ENCODE results near the gene TMEM229A. TPM values are rescaled to one million over a fixed set of nuclear protein-coding genes. Genes with fewer than 3 reads are reported as not detected.

Gene TMEM229A
- total and polyA plus RNA-seq, 9 of the 15 experiments (the other 6 are each of a cell fraction or from before 2014, with no cell fraction given), result not detected

- TF ChIP-seq LARP7 (IDR thresholded peaks at IDR 0.05) (no peak), NCOA6 (IDR thresholded peaks at IDR 0.05) (no peak), RBBP5 (IDR thresholded peaks at IDR 0.05; ENCODE audit: borderline replicate concordance, insufficient read depth, low read length, poor library complexity, severe bottlenecking) (no peak), HCFC1 (IDR thresholded peaks at IDR 0.05; ENCODE audit: low read depth, low read length) (no peak), ZBTB9 (CRISPR knock-in tag; IDR thresholded peaks at IDR 0.05) (no peak), HOMEZ (CRISPR knock-in tag; IDR thresholded peaks at IDR 0.05) (no peak), SRSF7 (optimal IDR thresholded peaks at IDR 0.05; ENCODE audit: low read depth, low read length) (no peak)
These were observed 41.1 kb upstream of the TMEM229A start (continued) for GRCh38 chr7:124074007-124074406.

- ChIA-PET CTCF (ENCODE audit: low intra/inter-chr PET ratio) (no interaction called here), POLR2A (no interaction called here)
- Histone ChIP-seq H3K36me3 (ENCODE audit: control insufficient read depth, insufficient read depth, low read length) (no peaks in the 10 kb centered on the region), H3K9me1 (ENCODE audit: control insufficient read depth, insufficient read depth, low read length) (no peaks in the 10 kb centered on the region), H4K20me1 (replicated peaks; ENCODE audit: control insufficient read depth, insufficient read depth, low read length) (no peaks in the 10 kb centered on the region), H3K9me3 (replicated peaks; ENCODE audit: control insufficient read depth, insufficient read depth, low read depth, low read length) (no peaks in the 10 kb centered on the region), H3K27me3 (ENCODE audit: control insufficient read depth in 2 of 2, insufficient read depth in 2 of 2, low read length in 2 of 2) (no peaks in the 10 kb centered on the region), H2AFZ (ENCODE audit: low read depth, low read length) (no peak overlapping the region), H3K4me3 (no peak overlapping the region), H3K4me1 (replicated peaks in 1 of 2; ENCODE audit: control insufficient read depth in 2 of 2, insufficient read depth in 2 of 2, low read length in 2 of 2) (no peaks in the 10 kb centered on the region), H3K27ac (ENCODE audit: extremely low read depth, low read depth, low read length) (no peak overlapping the region), H3K79me2 (ENCODE audit: control insufficient read depth, insufficient read depth, low read length) (no peaks in the 10 kb centered on the region), H3K9ac (ENCODE audit: insufficient read depth in 1 of 2, low read depth in 2 of 2, low read length in 2 of 2) (no peak overlapping the region), H3K4me2 (ENCODE audit: insufficient read depth, low read length) (no peak overlapping the region)
- no peak for ATAC-seq
- WGBS (ENCODE audit: insufficient coverage, low coverage, missing lambda C conversion rate), result 1% methylated on average over 4 of the region's 4 CpGs
- no peak for FAIRE-seq
- intact Hi-C loops (cut with micrococcal nuclease) (no loop called here), in situ Hi-C loops (cut with MboI) (no loop called here)
- BruUV-seq (replicated peaks), result no TSS peak
- DNase-seq (ENCODE audit: extremely low read depth in 1 of 4, low spot score in 3 of 4), result no peak
- TF ChIP-seq CREB5 (CRISPR knock-in tag; IDR thresholded peaks at IDR 0.05) (no peak), RREB1 (CRISPR knock-in tag; IDR thresholded peaks at IDR 0.05) (no peak), CBX2 (IDR thresholded peaks at IDR 0.05; ENCODE audit: insufficient read depth, low read length, poor library complexity, severe bottlenecking) (no peak)
These were observed 40.4 kb upstream of the TMEM229A start for GRCh38 chr7:124073310-124073645.
